ENCODE data around the gene TRIM44.
"Not testable (repeated sequence)": the region's sequence is repeated elsewhere in the genome, so short reads cannot be mapped to it uniquely, and the experiment has no call there.

The TRIM44 gene

GRCh38 chr11:35815556-35816315 is 153.2 kb downstream of the TRIM44 start:
- DNase-seq (ENCODE audit: low spot score): no peak

GRCh38 chr11:35820614-35821013 is 158.0 kb downstream of the TRIM44 start:
- DNase-seq (ENCODE audit: low spot score): no peak

- no peak for DNase-seq (ENCODE audit: low spot score)
Measured at GRCh38 chr11:35822815-35823495, 160.4 kb downstream of the TRIM44 start.

- no peak for DNase-seq (ENCODE audit: low spot score)
Measured at GRCh38 chr11:35823742-35824298, 161.2 kb downstream of the TRIM44 start.

GRCh38 chr11:35825386-35825785 is 162.8 kb downstream of the TRIM44 start:
- no peak for DNase-seq (ENCODE audit: low spot score)

GRCh38 chr11:35826006-35826405 is 163.4 kb downstream of the TRIM44 start:
- no peak for DNase-seq (ENCODE audit: low spot score)

- DNase-seq (ENCODE audit: low spot score): no peak
Measured at GRCh38 chr11:35826949-35827348, 164.4 kb downstream of the TRIM44 start.

- DNase-seq (ENCODE audit: low spot score): no peak
Measured at GRCh38 chr11:35836205-35836604, 173.6 kb downstream of the TRIM44 start.

GRCh38 chr11:35838071-35838470 is 175.5 kb downstream of the TRIM44 start:
- no peak for DNase-seq (ENCODE audit: low spot score)

- DNase-seq (ENCODE audit: low spot score): not testable (repeated sequence)
Measured at GRCh38 chr11:35838697-35839367, 176.3 kb downstream of the TRIM44 start.

GRCh38 chr11:35839368-35840161 is 177.0 kb downstream of the TRIM44 start:
- DNase-seq (ENCODE audit: low spot score): no peak

GRCh38 chr11:35841733-35842132 is 179.2 kb downstream of the TRIM44 start:
- no peak for DNase-seq (ENCODE audit: low spot score)

GRCh38 chr11:35842958-35843357 is 180.4 kb downstream of the TRIM44 start:
- DNase-seq (ENCODE audit: low spot score): no peak

GRCh38 chr11:35844579-35844978 is 182.0 kb downstream of the TRIM44 start:
- no peak for DNase-seq (ENCODE audit: low spot score)

GRCh38 chr11:35845860-35846259 is 183.3 kb downstream of the TRIM44 start:
- no peak for DNase-seq (ENCODE audit: low spot score)

- no peak for DNase-seq (ENCODE audit: low spot score)
Measured at GRCh38 chr11:35846874-35847273, 184.3 kb downstream of the TRIM44 start.

GRCh38 chr11:35847473-35847872 is 184.9 kb downstream of the TRIM44 start:
- DNase-seq (ENCODE audit: low spot score): no peak

- DNase-seq (ENCODE audit: low spot score): no peak
Measured at GRCh38 chr11:35848616-35849015, 186.0 kb downstream of the TRIM44 start.

GRCh38 chr11:35850191-35850590 is 187.6 kb downstream of the TRIM44 start:
- no peak for DNase-seq (ENCODE audit: low spot score)

- no peak for DNase-seq (ENCODE audit: low spot score)
Measured at GRCh38 chr11:35851342-35851741, 188.8 kb downstream of the TRIM44 start.

- no peak for DNase-seq (ENCODE audit: low spot score)
Measured at GRCh38 chr11:35852056-35852455, 189.5 kb downstream of the TRIM44 start.

GRCh38 chr11:35853971-35854370 is 191.4 kb downstream of the TRIM44 start:
- DNase-seq (ENCODE audit: low spot score): no peak

Measured in CD4-positive, alpha-beta T cell treated with Interleukin-6 at 100 ng/mL for 8 hours (primary cell).